ENCODE results near the gene SLC25A51.
"Not testable (repeated sequence)": the region's sequence is repeated elsewhere in the genome, so short reads cannot be mapped to it uniquely, and the experiment has no call there.

Gene SLC25A51

DNA sequence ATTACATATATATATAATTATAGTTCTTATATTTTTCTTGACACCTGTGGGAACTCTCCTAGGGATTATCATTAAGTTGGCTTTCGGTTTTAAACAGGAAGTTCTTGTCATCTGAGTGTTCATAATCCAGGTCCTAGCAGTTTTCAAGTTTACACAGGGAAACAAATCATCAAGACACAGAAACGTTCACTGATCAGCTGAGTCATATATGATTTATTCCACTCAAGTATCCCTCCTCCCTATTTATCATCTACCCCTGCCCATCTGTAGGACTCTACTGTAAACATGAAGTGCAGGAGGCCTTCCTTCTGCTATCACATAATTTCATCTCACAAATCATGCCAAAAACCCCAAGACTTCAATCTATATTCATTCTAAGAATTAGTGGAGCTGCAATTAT, 6.3 kb downstream of the SLC25A51 start:
- H3K27ac ChIP-seq = no peak overlapping the region
- no peak for TF ChIP-seq Cebpa-rat (IDR thresholded peaks at IDR 0.05)
- H3K4me3 ChIP-seq = no peak overlapping the region
- H3K4me1 ChIP-seq = peaks cover 10 to 29% (median 24%) of the 10 kb centered on the region in 10 experiments
- H3K9me3 ChIP-seq (replicated peaks in 1 of 11) = 0 out of 22 replicates have a peak, but pooled peaks cover 0 to 4% (median 0%) of the 10 kb centered on the region in 11 experiments
- no peak overlapping the region for H3K4me2 ChIP-seq
- H3K36me3 ChIP-seq = peaks cover 65 to 85% (median 76%) of the 10 kb centered on the region in 11 experiments
- H3K9ac ChIP-seq = no peak overlapping the region
- H4K20me1 ChIP-seq = peaks cover 5 to 51% (median 32%) of the 10 kb centered on the region in 11 experiments; a peak in 17 of 22 replicates
- H3K27me3 ChIP-seq = no peaks in the 10 kb centered on the region; a peak in 1 of 22 replicates

DNA sequence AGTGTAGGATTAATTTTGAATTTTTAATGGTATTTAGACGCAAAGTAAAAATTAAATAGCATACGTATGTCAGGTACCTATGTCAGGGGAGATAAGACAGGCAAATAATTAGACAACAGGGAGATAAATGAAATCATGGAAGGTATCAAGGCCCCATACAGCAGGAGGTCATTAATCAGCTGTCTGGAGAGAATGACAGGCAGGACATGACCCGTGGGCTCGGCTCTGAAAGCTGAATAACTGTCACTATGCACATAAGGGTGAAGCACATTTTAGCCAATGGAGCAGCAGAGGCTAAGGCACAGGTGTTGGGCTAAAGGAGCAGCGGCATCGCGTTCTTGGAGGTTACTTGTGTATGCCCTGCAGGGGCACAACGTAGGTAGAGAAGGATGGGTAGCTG, 11.9 kb downstream of the SLC25A51 start:
- no peak overlapping the region for H3K4me3 ChIP-seq
- H3K36me3 ChIP-seq = peaks cover 81 to 96% (median 90%) of the 10 kb centered on the region in 11 experiments
- no peaks in the 10 kb centered on the region for H3K27me3 ChIP-seq
- no peak for TF ChIP-seq Cebpa-rat (IDR thresholded peaks at IDR 0.05)
- H4K20me1 ChIP-seq = peaks cover 0 to 36% (median 16%) of the 10 kb centered on the region in 11 experiments; a peak in 11 of 22 replicates
- H3K4me1 ChIP-seq = peaks cover 0 to 14% (median 2%) of the 10 kb centered on the region in 10 experiments; a peak in 7 of 20 replicates
- no peak overlapping the region for H3K27ac ChIP-seq
- H3K9ac ChIP-seq = no peak overlapping the region
- H3K9me3 ChIP-seq (replicated peaks in 1 of 11) = peaks cover 0 to 18% (median 8%) of the 10 kb centered on the region in 11 experiments; a peak in 10 of 22 replicates
- no peak overlapping the region for H3K4me2 ChIP-seq

DNA sequence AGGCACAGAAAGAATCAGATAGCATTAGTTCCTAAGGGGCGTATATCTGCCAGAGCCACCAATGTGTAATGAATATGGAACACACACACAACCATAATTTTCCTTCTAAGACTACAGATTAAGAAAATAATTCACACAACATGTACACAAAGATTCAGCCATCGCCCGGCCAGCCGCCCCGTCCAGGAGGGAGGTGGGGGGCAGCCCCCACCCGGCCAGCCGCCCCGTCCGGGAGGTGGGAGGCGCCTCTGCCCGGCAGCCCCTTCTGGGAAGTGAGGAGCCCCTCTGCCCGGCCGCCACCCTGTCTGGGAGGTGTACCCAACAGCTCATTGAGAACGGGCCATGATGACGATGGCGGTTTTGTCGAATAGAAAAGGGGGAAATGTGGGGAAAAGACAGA, 12.9 kb downstream of the SLC25A51 start:
- not testable (repeated sequence) for H3K4me2 ChIP-seq, H3K9ac ChIP-seq, H3K27ac ChIP-seq, H3K27me3 ChIP-seq, H3K4me3 ChIP-seq
- Histone ChIP-seq H4K20me1 (peaks cover 0 to 36% (median 16%) of the 10 kb centered on the region in 11 experiments; a peak in 11 of 22 replicates), H3K36me3 (peaks cover 76 to 94% (median 88%) of the 10 kb centered on the region in 11 experiments), H3K9me3 (replicated peaks in 1 of 11) (peaks cover 0 to 18% (median 8%) of the 10 kb centered on the region in 11 experiments; a peak in 10 of 22 replicates), H3K4me1 (peaks cover 0 to 14% (median 2%) of the 10 kb centered on the region in 10 experiments; a peak in 7 of 20 replicates)

DNA sequence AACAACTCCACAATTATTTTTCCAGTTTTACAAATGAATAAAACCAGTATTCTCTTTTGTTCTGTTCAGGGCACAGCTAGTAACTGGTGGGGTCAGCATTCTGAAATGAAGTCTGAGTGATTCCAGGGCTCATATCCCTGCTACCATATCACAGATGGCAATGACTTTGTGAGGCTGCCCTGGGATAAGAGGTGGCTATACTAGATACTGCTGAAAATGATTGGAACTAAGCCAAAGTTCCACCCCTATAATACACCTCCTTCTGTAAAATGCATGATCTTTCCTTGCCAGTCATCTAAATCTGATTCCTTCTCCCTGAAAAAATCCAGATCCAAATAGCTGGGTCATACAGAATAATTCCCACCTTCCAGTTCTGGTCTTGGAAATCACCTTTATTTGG, 14.4 kb downstream of the SLC25A51 start:
- H3K4me1 ChIP-seq = peaks cover 0 to 19% (median 2%) of the 10 kb centered on the region in 10 experiments; a peak in 8 of 20 replicates
- TF ChIP-seq Cebpa-rat (IDR thresholded peaks at IDR 0.05) = no peak
- peaks cover 0 to 33% (median 11%) of the 10 kb centered on the region in 11 experiments; a peak in 11 of 22 replicates for H4K20me1 ChIP-seq
- H3K9me3 ChIP-seq (replicated peaks in 1 of 11) = peaks cover 0 to 18% (median 8%) of the 10 kb centered on the region in 11 experiments; a peak in 10 of 22 replicates
- peaks cover 68 to 93% (median 83%) of the 10 kb centered on the region in 11 experiments for H3K36me3 ChIP-seq
- H3K9ac ChIP-seq = no peak overlapping the region
- H3K27ac ChIP-seq = no peak overlapping the region
- no peaks in the 10 kb centered on the region for H3K27me3 ChIP-seq
- H3K4me3 ChIP-seq = no peak overlapping the region
- no peak overlapping the region for H3K4me2 ChIP-seq

DNA sequence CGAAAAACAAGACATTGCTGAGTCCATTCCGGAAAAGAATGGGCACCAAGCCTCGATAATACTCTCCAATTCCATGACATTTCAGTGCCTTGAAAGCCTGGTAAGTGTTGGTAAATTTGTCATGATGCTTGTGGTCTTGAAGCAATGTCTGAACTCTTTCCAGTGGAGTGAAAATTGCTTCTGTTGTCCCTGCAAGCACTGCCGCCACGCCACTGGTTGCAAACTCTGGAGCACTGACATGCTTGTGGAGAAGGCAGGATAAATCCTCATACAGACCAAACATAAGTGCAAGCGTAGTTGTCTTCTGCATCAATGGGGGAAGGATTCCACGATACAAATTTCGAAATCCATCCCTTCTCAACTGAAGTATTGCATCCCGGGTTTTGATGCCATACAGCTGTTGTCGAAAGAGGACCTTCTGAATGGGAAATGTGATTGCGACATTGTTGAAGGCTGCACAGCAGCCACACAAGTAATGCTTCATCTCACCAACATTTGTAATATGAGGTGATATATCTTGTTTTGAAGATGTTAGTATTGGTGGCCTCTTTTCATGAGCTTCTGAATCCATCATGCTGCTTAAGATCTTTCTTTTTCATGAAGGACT, 15.8 kb downstream of the SLC25A51 start:
- Histone ChIP-seq H3K4me2 (peak overlapping the region in 2 of 11 experiments; percentile 4 to 13; a peak in 4 of 22 replicates), H3K9me3 (replicated peaks in 1 of 11) (peaks cover 0 to 18% (median 8%) of the 10 kb centered on the region in 11 experiments; a peak in 10 of 22 replicates), H4K20me1 (peaks cover 0 to 36% (median 9%) of the 10 kb centered on the region in 11 experiments; a peak in 10 of 22 replicates), H3K36me3 (peaks cover 54 to 78% (median 72%) of the 10 kb centered on the region in 11 experiments), H3K27ac (peak overlapping the region in 6 of 11 experiments; percentile 1 to 50 (median 26); a peak in 5 of 22 replicates), H3K4me1 (peaks cover 0 to 20% (median 2%) of the 10 kb centered on the region in 10 experiments; a peak in 8 of 20 replicates)
- not testable (repeated sequence) for H3K27me3 ChIP-seq, H3K4me3 ChIP-seq, H3K9ac ChIP-seq
- TF ChIP-seq Cebpa-rat (IDR thresholded peaks at IDR 0.05) = peak in 10 of 11 experiments; percentile 17 to 87 (median 62); a peak in 12 of 22 replicates

DNA sequence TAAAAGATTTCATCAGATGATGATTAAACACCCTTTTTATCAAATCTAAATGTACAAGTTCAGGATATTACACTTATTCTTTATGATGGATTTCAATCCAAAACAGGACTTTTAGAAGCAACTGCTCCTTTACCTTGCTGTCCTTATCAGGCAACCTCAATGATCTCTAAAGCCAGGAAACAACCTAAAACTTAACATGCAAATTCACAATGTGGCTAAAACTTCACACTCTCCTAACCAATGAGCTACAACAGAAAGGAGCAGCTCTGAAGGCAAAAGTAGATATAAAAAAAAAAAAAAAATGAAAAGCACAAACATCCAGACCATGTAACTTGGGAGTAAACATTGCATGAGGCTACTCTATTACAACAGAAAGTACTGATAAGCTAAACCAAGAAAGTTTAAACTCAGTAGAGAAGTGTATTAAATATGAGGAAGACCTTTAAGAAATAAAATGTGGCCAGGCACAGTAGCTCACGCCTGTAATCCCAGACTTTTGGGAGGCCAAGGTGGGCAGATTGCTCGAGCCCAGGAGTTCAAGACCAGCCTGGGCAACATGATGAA, 22.9 kb downstream of the SLC25A51 start:
- Histone ChIP-seq H3K4me3 (no peak overlapping the region), H3K27me3 (no peaks in the 10 kb centered on the region), H3K9ac (no peak overlapping the region), H3K4me2 (no peak overlapping the region), H3K36me3 (peaks cover 48 to 84% (median 65%) of the 10 kb centered on the region in 11 experiments), H3K27ac (no peak overlapping the region), H4K20me1 (peaks cover 0 to 23% (median 0%) of the 10 kb centered on the region in 11 experiments; a peak in 4 of 22 replicates), H3K9me3 (replicated peaks in 1 of 11) (peaks cover 20 to 25% (median 21%) of the 10 kb centered on the region in 11 experiments), H3K4me1 (peaks cover 0 to 8% (median 0%) of the 10 kb centered on the region in 10 experiments; a peak in 1 of 20 replicates)
- no peak for TF ChIP-seq Cebpa-rat (IDR thresholded peaks at IDR 0.05)

DNA sequence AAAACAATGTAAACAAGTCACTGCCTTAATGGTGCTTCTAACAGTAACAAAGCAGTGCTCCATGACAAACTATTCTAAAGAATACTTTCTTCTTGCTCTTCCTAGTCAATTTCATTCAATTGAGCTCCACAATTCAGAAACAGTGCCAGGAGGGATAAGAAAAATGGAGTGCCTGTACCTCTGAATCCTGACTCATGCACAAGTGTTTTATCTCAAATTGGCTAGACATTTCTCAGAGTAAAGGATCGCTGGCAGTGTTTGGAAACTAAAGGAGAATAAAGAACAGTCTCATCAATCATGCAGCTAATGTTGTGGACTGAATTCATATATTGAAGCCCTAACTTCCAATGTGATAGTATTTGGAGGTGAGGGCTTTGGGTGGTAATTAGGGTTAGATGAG, 27.6 kb downstream of the SLC25A51 start:
- Histone ChIP-seq H3K4me3 (no peak overlapping the region), H3K9me3 (replicated peaks in 1 of 11) (peaks cover 20 to 27% (median 21%) of the 10 kb centered on the region in 11 experiments), H3K36me3 (peaks cover 35 to 62% (median 54%) of the 10 kb centered on the region in 11 experiments), H3K4me2 (no peak overlapping the region), H3K27ac (no peak overlapping the region), H3K27me3 (no peaks in the 10 kb centered on the region), H3K9ac (no peak overlapping the region), H3K4me1 (peaks cover 0 to 8% (median 0%) of the 10 kb centered on the region in 10 experiments; a peak in 3 of 20 replicates), H4K20me1 (peaks cover 0 to 4% (median 0%) of the 10 kb centered on the region in 11 experiments; a peak in 2 of 22 replicates)
- no peak for TF ChIP-seq Cebpa-rat (IDR thresholded peaks at IDR 0.05)

DNA sequence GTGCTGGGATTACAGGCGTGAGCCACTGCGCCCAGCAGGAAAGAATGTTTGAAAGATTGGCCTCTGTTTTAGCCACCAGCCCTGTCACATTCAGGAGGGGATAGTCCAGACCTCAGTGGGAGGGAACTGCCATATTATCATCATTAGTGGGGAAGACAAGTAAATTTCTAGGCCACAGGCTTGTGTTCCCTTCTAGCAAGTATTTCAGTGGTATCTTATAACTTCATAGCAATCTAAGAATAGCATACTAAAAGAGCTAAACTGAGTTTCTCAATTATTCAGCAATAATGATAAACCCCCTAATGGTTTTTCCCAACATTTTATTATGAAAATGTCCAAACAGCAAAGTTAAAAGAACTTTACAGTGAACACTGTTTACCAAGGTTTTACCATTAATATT, 30.0 kb downstream of the SLC25A51 start:
- Histone ChIP-seq H3K4me1 (peaks cover 0 to 8% (median 0%) of the 10 kb centered on the region in 10 experiments; a peak in 3 of 20 replicates), H4K20me1 (no peaks in the 10 kb centered on the region), H3K4me2 (no peak overlapping the region), H3K27me3 (no peaks in the 10 kb centered on the region), H3K9ac (no peak overlapping the region), H3K27ac (no peak overlapping the region), H3K4me3 (no peak overlapping the region), H3K36me3 (peaks cover 24 to 46% (median 31%) of the 10 kb centered on the region in 11 experiments), H3K9me3 (replicated peaks in 1 of 11) (peaks cover 20 to 27% (median 21%) of the 10 kb centered on the region in 11 experiments)
- no peak for TF ChIP-seq Cebpa-rat (IDR thresholded peaks at IDR 0.05)

DNA sequence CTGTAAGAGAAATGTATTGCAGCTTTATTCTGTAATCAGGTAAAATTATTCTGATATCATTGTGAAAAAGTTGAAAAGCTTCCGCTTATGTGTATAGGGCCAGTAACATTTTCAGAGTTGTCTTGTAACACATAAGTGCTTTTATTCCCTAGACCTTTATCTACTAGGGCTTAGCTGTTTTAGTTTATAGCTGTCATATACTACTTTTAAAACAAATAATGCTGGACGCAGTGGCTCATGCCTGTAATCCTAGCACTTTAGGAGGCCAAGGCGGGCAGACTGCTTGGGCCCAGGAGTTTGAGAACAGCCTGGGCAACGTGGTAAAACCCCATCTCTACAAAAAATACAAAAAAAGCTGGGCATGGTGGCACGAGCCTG, 33.1 kb downstream of the SLC25A51 start:
- Histone ChIP-seq H3K36me3 (peaks cover 0 to 38% (median 13%) of the 10 kb centered on the region in 11 experiments; a peak in 12 of 22 replicates), H3K9ac (no peak overlapping the region), H3K4me1 (peaks cover 0 to 8% (median 0%) of the 10 kb centered on the region in 10 experiments; a peak in 4 of 20 replicates), H3K27ac (no peak overlapping the region), H3K4me2 (no peak overlapping the region), H3K9me3 (replicated peaks in 1 of 11) (0 out of 22 replicates have a peak, but pooled peaks cover 0 to 2% (median 0%) of the 10 kb centered on the region in 11 experiments), H4K20me1 (no peaks in the 10 kb centered on the region; a peak in 1 of 22 replicates), H3K27me3 (no peaks in the 10 kb centered on the region), H3K4me3 (no peak overlapping the region)
- TF ChIP-seq Cebpa-rat (IDR thresholded peaks at IDR 0.05) = no peak
